CD4-positive, alpha-beta memory T cell (primary cell): ENCODE results near the gene TRERF1. TPM values are rescaled to one million over a fixed set of nuclear protein-coding genes. Genes with fewer than 3 reads are reported as not detected.

Experiments
- CTCF ChIA-PET: fragments of 350-600 bp; sonication (Branson Sonifier 250); formaldehyde crosslinking; loops from one replicate; lab custom pipeline; 2021; ENCODE audit warnings: inconsistent platforms; ENCODE audit not compliant: partially characterized antibody; lab: Charles Lee
- POLR2A ChIA-PET: fragments of 350-600 bp; sonication (Branson Sonifier 250); formaldehyde crosslinking; loops from one replicate; lab custom pipeline; 2021; ENCODE audit not compliant: partially characterized antibody; lab: Charles Lee
- DNase-seq, 5 donors: peaks; one replicate each; pipeline versions ENCODE4 v3.0.0 to v3.0.0-alpha.2; 2020 to 2022; ENCODE audit warnings: mixed read lengths in 1 of 5
- H3K27ac ChIP-seq: one replicate; pipeline ENCODE4 v1.7.0; 2013; ENCODE audit warnings: low read depth, low read length
- H3K27me3 ChIP-seq: 2 replicates; pipeline ENCODE4 v1.7.0; 2013; ENCODE audit warnings: mild to moderate bottlenecking, low read length, moderate library complexity; ENCODE audit not compliant: insufficient read depth
- H3K36me3 ChIP-seq: 2 replicates; pipeline ENCODE4 v1.7.0; 2013; ENCODE audit warnings: mild to moderate bottlenecking, low read length, moderate library complexity; ENCODE audit not compliant: insufficient read depth
- H3K4me1 ChIP-seq: 2 replicates; pipeline ENCODE4 v1.7.0; 2013; ENCODE audit warnings: mild to moderate bottlenecking, low read length, moderate library complexity; ENCODE audit not compliant: insufficient read depth
- H3K4me3 ChIP-seq, 2 donors: one replicate each; pipeline ENCODE4 v1.7.0; 2013; ENCODE audit warnings: low read length in 2 of 2, mild to moderate bottlenecking in 1 of 2
- H3K9me3 ChIP-seq, 2 donors: one replicate each; pipeline ENCODE4 v1.7.0; 2013; ENCODE audit warnings: low read length in 2 of 2, control low read depth in 1 of 2; ENCODE audit not compliant: control insufficient read depth in 1 of 2
- H3K27ac Mint-ChIP-seq, 7 donors: one replicate each; pipeline ENCODE4 v1.8.0; 2020 to 2021; ENCODE audit warnings: mixed read lengths in 7 of 7, mild to moderate bottlenecking in 6 of 7, inconsistent platforms in 3 of 7, moderate library complexity in 3 of 7
- H3K27me3 Mint-ChIP-seq, 2 donors: one replicate each; pipeline ENCODE4 v1.8.0; 2020 to 2021; ENCODE audit warnings: mixed read lengths in 2 of 2
- H3K36me3 Mint-ChIP-seq, 2 donors: one replicate each; pipeline ENCODE4 v1.8.0; 2020 to 2021; ENCODE audit warnings: mixed read lengths in 2 of 2, inconsistent platforms in 1 of 2, mild to moderate bottlenecking in 1 of 2
- H3K4me1 Mint-ChIP-seq, 4 donors: one replicate each; pipeline ENCODE4 v1.8.0; 2020 to 2021; ENCODE audit warnings: mixed read lengths in 4 of 4, mild to moderate bottlenecking in 1 of 4
- H3K4me3 Mint-ChIP-seq, 8 donors: one replicate each; pipeline ENCODE4 v1.8.0; 2020 to 2021; ENCODE audit warnings: mixed read lengths in 8 of 8, mild to moderate bottlenecking in 7 of 8, moderate library complexity in 6 of 8, inconsistent platforms in 3 of 8
- H3K9me3 Mint-ChIP-seq, 8 donors: one replicate each; pipeline ENCODE4 v1.8.0; 2020 to 2021; ENCODE audit warnings: mixed read lengths in 8 of 8, mild to moderate bottlenecking in 5 of 8, inconsistent platforms in 3 of 8, moderate library complexity in 1 of 8
- intact Hi-C: fragments of 100-400 bp; cut with micrococcal nuclease; formaldehyde crosslinking; loops from one replicate; pipeline ENCODE4 v1.15.1; 2023
- polyA plus RNA-seq, 2 donors: library from polyadenylated mRNA; unstranded; fragments of 300-500 nt; fragmentation: Illumina TruSeq; gene quantifications; one replicate each; pipeline ENCODE4 v1.2.3, GENCODE V29; 2021
- total RNA-seq, 2 experiments: library from RNA; stranded (reverse); gene quantifications; one replicate each; pipeline ENCODE4 v1.2.3, GENCODE V29; 2021

The TRERF1 gene
- total and polyA plus RNA-seq, 4 experiments from 2014 or later, result 1.1 to 28.3 (median 17.4) TPM

GRCh38 chr6:42230345-42231321 lies 221.1 kb downstream of the TRERF1 start:
- H3K4me3 ChIP-seq, result no peak overlapping the region
- POLR2A ChIA-PET, result no interaction called here
- CTCF ChIA-PET, result interaction anchor here (1.1 to 1.6 kb wide), 2 partner anchors 16 to 317 kb away, joined by 5 read pairs; no protein-coding TSS in a partner anchor
- peaks cover 17% of the 10 kb centered on the region for H3K36me3 ChIP-seq
- Mint-ChIP-seq H3K36me3 (peaks cover 36 to 50% of the 10 kb centered on the region in 2 donors), H3K27me3 (no peaks in the 10 kb centered on the region), H3K4me1 (no peaks in the 10 kb centered on the region), H3K27ac (peak overlapping the region in 2 of 7 donors; percentile 7 to 65), H3K4me3 (no peak overlapping the region), H3K9me3 (no peaks in the 10 kb centered on the region)
- DNase-seq, result no peak
- no peaks in the 10 kb centered on the region for H3K9me3 ChIP-seq
- H3K27ac ChIP-seq, result no peak overlapping the region
- intact Hi-C loops, result no loop called here
- H3K27me3 ChIP-seq, result no peaks in the 10 kb centered on the region
- no peaks in the 10 kb centered on the region for H3K4me1 ChIP-seq

DNA sequence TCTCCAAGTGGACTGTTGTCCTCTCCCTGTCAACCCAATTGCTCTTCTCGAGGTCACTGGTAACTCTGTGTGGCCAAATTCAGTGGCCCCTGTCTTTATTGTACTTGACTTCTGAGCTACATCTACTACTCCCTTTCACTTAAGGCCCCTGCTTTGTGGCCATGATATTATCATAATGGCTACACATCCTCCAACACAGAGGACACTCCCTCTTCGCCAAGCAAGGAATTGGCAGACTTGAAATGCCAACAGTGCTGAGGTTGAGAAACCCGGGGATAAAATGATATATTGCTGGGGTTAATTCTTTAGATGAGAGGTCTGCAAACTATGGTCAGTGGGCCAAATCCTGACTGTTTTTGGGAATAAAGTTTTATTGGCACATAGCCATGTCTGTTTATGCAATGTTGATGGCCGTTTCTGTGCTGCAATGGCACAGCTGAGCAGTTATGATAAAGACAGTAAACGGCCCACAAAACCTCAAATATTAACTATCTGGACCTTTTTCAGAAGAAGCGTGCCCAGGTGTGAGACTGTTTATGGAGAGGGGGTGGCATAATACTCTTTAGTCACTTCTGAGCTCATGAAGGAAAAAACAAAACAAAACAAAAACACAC lies 222.1 kb downstream of the TRERF1 start:
- Histone ChIP-seq H3K4me3 (no peak overlapping the region), H3K27ac (no peak overlapping the region), H3K9me3 (no peaks in the 10 kb centered on the region), H3K4me1 (no peaks in the 10 kb centered on the region), H3K36me3 (peaks cover 17% of the 10 kb centered on the region), H3K27me3 (no peaks in the 10 kb centered on the region)
- Mint-ChIP-seq H3K27ac (peak overlapping the region in 1 of 7 donors; percentile 72), H3K4me3 (no peak overlapping the region), H3K36me3 (peaks cover 31 to 42% of the 10 kb centered on the region in 2 donors), H3K9me3 (no peaks in the 10 kb centered on the region), H3K4me1 (peaks cover 0 to 1% (median under 1%) of the 10 kb centered on the region in 4 donors), H3K27me3 (no peaks in the 10 kb centered on the region)
- no peak for DNase-seq
- ChIA-PET CTCF (interaction anchor here (1.6 kb wide), 1 partner anchor 15 kb away, joined by 5 read pairs; no protein-coding TSS in a partner anchor), POLR2A (no interaction called here)
- intact Hi-C loops, result no loop called here

- POLR2A ChIA-PET, result no interaction called here
- no peak overlapping the region for H3K27ac Mint-ChIP-seq
- no peaks in the 10 kb centered on the region for H3K27me3 Mint-ChIP-seq
Observed at GRCh38 chr6:42228305-42228704, 223.4 kb downstream of the TRERF1 start.

GRCh38 chr6:42227173-42227850 lies 224.4 kb downstream of the TRERF1 start:
- no peak overlapping the region for H3K4me3 Mint-ChIP-seq
- H3K36me3 Mint-ChIP-seq, result peaks cover 28 to 30% of the 10 kb centered on the region in 2 donors
- H3K27ac ChIP-seq, result no peak overlapping the region
- no peaks in the 10 kb centered on the region for H3K9me3 ChIP-seq
- H3K9me3 Mint-ChIP-seq, result no peaks in the 10 kb centered on the region
- ChIA-PET POLR2A (no interaction called here), CTCF (interaction anchor here (2.6 to 3.2 kb wide), 2 partner anchors 11 to 320 kb away, joined by 13 to 17 read pairs; partner anchors contain the start of gene MRPS10)
- H3K36me3 ChIP-seq, result peaks cover 17% of the 10 kb centered on the region
- H3K27me3 ChIP-seq, result no peaks in the 10 kb centered on the region
- H3K27ac Mint-ChIP-seq, result peak overlapping the region in 1 of 7 donors; percentile 6
- H3K4me3 ChIP-seq, result no peak overlapping the region
- H3K4me1 ChIP-seq, result no peaks in the 10 kb centered on the region
- no peaks in the 10 kb centered on the region for H3K27me3 Mint-ChIP-seq
- no peak for DNase-seq
- intact Hi-C loops, result no loop called here
- peaks cover 0 to 5% (median under 1%) of the 10 kb centered on the region in 4 donors for H3K4me1 Mint-ChIP-seq

More at GRCh38 chr6:42228305-42228704, 223.4 kb downstream of the TRERF1 start:
- CTCF ChIA-PET, result no interaction called here
- peaks cover 28 to 37% of the 10 kb centered on the region in 2 donors for H3K36me3 Mint-ChIP-seq
- Histone ChIP-seq H3K4me1 (no peaks in the 10 kb centered on the region), H3K9me3 (no peaks in the 10 kb centered on the region), H3K4me3 (no peak overlapping the region), H3K36me3 (peaks cover 17% of the 10 kb centered on the region), H3K27me3 (no peaks in the 10 kb centered on the region), H3K27ac (no peak overlapping the region)
- intact Hi-C loops, result no loop called here
- no peak overlapping the region for H3K4me3 Mint-ChIP-seq
- H3K4me1 Mint-ChIP-seq, result peaks cover 0 to 5% (median under 1%) of the 10 kb centered on the region in 4 donors
- H3K9me3 Mint-ChIP-seq, result no peaks in the 10 kb centered on the region
- DNase-seq, result no peak

GRCh38 chr6:42226645-42227143 lies 225.0 kb downstream of the TRERF1 start:
- Histone ChIP-seq H3K4me3 (no peak overlapping the region), H3K36me3 (peaks cover 17% of the 10 kb centered on the region), H3K4me1 (no peaks in the 10 kb centered on the region), H3K27ac (no peak overlapping the region), H3K9me3 (no peaks in the 10 kb centered on the region), H3K27me3 (no peaks in the 10 kb centered on the region)
- Mint-ChIP-seq H3K4me3 (no peak overlapping the region), H3K36me3 (peaks cover 22 to 24% of the 10 kb centered on the region in 2 donors), H3K27me3 (no peaks in the 10 kb centered on the region), H3K27ac (peak overlapping the region in 1 of 7 donors; percentile 6), H3K4me1 (peaks cover 0 to 5% (median under 1%) of the 10 kb centered on the region in 4 donors), H3K9me3 (no peaks in the 10 kb centered on the region)
- POLR2A ChIA-PET, result no interaction called here
- CTCF ChIA-PET, result interaction anchor here (2.6 to 3.2 kb wide), 2 partner anchors 11 to 321 kb away, joined by 13 to 17 read pairs; partner anchors contain the start of gene MRPS10
- DNase-seq, result no peak
- intact Hi-C loops, result no loop called here

DNA sequence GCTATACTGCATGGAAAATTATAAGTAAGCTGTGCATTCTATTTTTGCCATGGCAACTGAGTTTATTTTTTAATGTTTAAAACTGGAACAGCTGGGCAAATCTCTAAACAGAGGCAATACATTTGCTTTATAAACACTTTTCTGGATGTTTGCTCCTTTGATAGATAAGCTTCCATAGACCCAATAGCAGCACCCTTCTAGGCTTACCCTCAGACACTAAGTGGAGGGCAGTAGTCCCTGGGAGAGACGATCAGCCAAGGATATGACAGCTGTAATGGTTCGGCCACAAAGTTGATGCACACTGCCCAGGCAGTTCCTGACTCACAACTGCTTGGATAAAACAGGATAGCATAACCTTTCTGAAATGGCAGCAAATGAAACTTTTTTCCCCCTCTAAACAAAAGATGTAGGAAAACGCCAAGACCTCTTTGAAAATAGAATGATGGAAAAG lies 225.5 kb downstream of the TRERF1 start:
- no peak overlapping the region for H3K4me3 ChIP-seq
- no peak for DNase-seq
- no peaks in the 10 kb centered on the region for H3K9me3 ChIP-seq
- Mint-ChIP-seq H3K9me3 (no peaks in the 10 kb centered on the region), H3K4me1 (peaks cover 0 to 5% (median under 1%) of the 10 kb centered on the region in 4 donors), H3K27ac (no peak overlapping the region), H3K36me3 (peaks cover 21 to 24% of the 10 kb centered on the region in 2 donors), H3K27me3 (no peaks in the 10 kb centered on the region), H3K4me3 (no peak overlapping the region)
- no peak overlapping the region for H3K27ac ChIP-seq
- no peaks in the 10 kb centered on the region for H3K4me1 ChIP-seq
- H3K27me3 ChIP-seq, result no peaks in the 10 kb centered on the region
- intact Hi-C loops, result no loop called here
- H3K36me3 ChIP-seq, result peaks cover 17% of the 10 kb centered on the region
- CTCF ChIA-PET, result interaction anchor here (2.6 to 3.2 kb wide), 2 partner anchors 10 to 321 kb away, joined by 13 to 17 read pairs; partner anchors contain the start of gene MRPS10
- POLR2A ChIA-PET, result no interaction called here
